Right lung (tissue), 10 donors: Measurements from ENCODE around the gene SLC16A5. TPM values are rescaled to one million over a fixed set of nuclear protein-coding genes. Genes with fewer than 3 reads are reported as not detected.
"Not testable (repeated sequence)": the region's sequence is repeated elsewhere in the genome, so short reads cannot be mapped to it uniquely, and the experiment has no call there.

ENCODE experiments used
- DNase-seq, 2 donors: peaks; one replicate each; pipeline ENCODE4 v3.0.0-alpha.2; 2013
- long read RNA-seq, 8 donors: transcript quantifications; one replicate each; lab custom pipeline, GENCODE V29; 2026
- polyA plus RNA-seq, 5 donors: library from polyadenylated mRNA; unstranded; fragments of 120-200 nt; gene quantifications; one replicate each; pipeline versions ENCODE4 v1.2.1 to v1.2.3, GENCODE V29; 2013; ENCODE audit warnings: inconsistent platforms in 1 of 5, low replicate concordance in 1 of 5; ENCODE audit not compliant: insufficient read length in 5 of 5, insufficient read depth in 1 of 5

SLC16A5 gene, protein sequence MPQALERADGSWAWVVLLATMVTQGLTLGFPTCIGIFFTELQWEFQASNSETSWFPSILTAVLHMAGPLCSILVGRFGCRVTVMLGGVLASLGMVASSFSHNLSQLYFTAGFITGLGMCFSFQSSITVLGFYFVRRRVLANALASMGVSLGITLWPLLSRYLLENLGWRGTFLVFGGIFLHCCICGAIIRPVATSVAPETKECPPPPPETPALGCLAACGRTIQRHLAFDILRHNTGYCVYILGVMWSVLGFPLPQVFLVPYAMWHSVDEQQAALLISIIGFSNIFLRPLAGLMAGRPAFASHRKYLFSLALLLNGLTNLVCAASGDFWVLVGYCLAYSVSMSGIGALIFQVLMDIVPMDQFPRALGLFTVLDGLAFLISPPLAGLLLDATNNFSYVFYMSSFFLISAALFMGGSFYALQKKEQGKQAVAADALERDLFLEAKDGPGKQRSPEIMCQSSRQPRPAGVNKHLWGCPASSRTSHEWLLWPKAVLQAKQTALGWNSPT
- polyA plus RNA-seq: 10 to 100 TPM; 16.1 to 26.8 (median 23.3) TPM
- long read RNA-seq, donor 1, partial matches to known transcripts: 0 of 3 reads
- long read RNA-seq, donor 1, other reads (novel, unspliced or antisense): 0 of 3 reads
- long read RNA-seq, donor 2, partial matches to known transcripts: 0 of 1 reads
- long read RNA-seq, donor 2, other reads (novel, unspliced or antisense): 0 of 1 reads
- long read RNA-seq, donor 3: 0 reads
- long read RNA-seq, donor 4: 0 reads
- long read RNA-seq, donor 5, partial matches to known transcripts: 0 of 2 reads
- long read RNA-seq, donor 5, other reads (novel, unspliced or antisense): 0 of 2 reads
- long read RNA-seq, donor 6: 0 reads
- long read RNA-seq, donor 7: 0 reads
- long read RNA-seq, donor 8: 0 reads

DNA sequence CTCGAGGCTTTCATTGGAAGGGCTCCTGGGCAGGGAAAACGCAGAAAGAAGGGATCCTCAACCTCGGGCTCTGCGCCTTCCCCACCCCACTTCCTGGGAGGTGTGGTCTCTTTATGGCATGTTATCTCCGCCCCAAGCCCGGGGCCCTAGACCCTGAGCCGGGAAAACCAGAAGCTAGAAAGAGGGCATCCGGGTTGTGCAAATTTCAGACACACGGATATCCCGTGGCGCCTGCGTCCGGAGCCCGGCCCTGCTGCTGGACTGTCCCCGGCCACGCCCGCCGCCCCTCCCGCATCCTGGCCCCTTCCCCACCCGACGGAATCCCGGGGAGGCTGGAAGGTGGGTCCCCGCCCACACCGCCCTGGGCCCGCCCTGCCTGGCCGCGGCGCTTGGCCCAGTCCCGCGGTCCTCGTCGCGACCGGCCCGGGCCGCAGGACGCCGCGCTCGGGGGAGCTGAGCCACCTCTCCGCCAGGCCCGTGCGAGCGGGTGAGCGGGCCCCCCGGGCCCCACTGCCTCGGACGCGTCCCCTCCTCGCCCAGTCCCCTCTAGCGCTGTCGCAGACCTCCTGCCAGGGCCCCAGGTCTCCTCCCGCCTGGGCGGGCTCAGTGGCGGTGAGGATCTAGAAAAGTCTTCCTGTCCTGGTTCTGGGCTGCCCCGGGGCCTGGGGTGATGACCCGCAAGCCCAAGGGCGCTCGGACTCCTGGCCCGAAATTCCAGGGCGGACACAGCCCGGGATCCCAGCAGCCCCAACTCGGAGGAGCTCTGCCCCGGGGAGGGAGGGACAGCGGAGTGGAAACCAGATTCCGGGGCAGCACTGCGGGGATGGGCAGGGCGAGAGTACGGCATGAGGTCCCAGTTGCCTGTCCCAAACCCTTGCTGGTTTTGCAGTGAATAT, at the start of gene SLC16A5:
SLC16A5 (plus strand) TSS at position 397 of the 896 bp plus-strand sequence. CDS start 5,683 bp downstream, outside the sequence.
- DNase-seq: peak; percentile 85 to 86

DNA sequence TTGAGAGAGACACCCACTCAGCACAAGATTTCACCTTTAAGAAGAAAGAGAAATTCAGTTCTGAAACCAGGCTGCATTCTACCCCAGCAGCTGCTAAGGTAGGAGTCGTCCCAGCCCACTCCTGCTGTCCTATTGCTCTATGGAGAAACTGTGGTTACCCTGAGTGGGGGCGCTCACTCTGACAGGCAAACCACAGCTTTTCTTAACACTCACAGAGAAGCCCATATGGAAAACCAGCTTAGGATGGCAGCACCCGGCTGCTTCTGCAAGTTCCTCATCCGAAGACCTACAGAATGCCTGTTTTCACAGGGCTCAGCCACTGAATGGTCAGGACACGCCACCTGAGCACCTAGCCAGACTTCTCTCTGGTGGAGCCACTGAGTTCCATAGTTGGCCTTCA, 48.5 kb upstream of the SLC16A5 start:
- DNase-seq: no peak

DNA sequence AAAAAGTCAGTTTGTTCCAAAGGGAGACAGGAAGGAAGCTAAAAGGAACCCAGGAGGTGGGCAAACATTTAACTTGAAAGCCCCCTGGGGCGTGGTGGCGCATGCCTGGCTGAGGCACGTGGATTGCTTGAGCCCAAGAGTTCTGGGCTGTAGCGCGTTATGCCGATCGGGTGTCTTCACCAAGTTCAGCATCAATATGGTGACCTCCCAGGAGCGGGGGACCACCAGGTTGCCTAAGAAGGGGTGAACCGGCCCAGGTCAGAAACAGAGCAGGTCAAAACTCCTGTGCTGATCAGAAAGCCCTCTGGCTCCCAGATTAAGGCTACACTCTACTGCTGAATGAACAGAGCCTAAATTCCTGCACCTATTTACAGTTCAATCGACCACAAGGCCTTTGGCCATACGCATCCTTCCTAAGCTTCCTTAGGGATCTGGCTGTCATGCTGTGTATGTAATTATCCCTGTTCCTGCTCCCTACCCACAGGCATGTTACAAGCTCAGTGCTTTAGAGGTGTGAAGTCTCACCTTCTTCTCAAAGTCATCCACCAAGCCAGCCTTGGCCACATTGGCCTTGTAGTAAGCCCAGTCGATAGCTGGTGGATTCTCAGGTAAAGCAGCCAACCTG, 46.0 kb upstream of the SLC16A5 start:
- DNase-seq: no peak

DNA sequence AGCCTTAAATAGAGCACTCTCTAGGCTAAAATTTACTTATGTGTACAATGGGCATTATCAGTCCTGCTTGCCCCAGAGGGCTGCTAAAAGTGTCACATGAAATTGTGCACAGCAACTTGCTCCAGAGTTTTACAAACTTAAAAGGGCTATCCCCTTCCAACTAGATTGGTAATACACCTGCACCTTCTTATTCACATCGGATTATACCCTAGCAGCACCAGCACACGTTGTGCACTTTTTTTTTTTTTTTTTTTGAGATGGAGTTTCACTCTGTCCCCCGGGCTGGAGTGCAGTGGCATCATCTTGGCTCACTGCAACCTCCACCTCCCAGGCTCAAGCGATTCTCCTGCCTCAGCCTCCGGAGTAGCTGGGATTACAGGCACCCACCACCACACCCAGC, 44.0 kb upstream of the SLC16A5 start:
- not testable (repeated sequence) for DNase-seq

DNA sequence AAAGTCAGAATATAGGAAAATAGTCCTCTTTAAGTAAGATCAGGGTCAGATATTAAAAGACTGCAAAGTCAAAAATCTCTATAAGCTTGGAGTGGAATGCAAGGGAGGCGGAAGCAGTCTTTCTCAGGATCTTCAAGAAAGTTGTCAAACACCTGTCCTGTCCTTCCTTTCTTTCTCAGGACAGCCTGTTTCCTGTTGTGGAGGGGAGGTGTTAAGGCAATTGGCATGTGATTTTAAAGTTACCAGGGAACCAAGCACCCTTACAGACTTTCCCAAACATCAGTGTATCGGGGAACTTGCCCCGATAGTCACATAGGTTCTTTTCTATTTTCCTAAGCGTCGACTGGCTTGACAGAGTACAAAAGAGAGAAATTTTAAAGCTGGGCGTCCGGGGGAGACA, 43.0 kb upstream of the SLC16A5 start:
- DNase-seq: no peak

DNA sequence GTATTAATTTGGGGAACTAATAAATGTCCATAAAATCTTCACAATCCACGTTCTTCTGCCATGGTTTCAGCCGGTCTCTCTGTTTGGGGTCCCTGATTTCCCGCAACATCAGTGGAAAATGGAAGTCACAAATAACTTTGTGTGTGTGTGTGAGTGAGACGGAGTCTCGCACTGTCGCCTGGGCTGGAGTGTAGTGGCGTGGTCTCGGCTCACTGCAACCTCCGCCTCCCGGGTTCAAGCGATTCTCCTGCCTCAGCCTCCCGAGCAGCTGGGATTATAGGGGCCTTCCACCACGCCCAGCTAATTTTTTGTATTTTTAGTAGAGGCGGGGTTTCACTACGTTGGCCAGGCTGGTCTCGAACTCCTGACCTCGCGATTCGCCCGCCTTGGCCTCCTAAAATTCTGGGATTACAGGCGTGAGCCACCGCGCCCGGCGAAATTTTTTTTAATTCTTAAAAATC, 41.8 kb upstream of the SLC16A5 start:
- DNase-seq: not testable (repeated sequence)

DNA sequence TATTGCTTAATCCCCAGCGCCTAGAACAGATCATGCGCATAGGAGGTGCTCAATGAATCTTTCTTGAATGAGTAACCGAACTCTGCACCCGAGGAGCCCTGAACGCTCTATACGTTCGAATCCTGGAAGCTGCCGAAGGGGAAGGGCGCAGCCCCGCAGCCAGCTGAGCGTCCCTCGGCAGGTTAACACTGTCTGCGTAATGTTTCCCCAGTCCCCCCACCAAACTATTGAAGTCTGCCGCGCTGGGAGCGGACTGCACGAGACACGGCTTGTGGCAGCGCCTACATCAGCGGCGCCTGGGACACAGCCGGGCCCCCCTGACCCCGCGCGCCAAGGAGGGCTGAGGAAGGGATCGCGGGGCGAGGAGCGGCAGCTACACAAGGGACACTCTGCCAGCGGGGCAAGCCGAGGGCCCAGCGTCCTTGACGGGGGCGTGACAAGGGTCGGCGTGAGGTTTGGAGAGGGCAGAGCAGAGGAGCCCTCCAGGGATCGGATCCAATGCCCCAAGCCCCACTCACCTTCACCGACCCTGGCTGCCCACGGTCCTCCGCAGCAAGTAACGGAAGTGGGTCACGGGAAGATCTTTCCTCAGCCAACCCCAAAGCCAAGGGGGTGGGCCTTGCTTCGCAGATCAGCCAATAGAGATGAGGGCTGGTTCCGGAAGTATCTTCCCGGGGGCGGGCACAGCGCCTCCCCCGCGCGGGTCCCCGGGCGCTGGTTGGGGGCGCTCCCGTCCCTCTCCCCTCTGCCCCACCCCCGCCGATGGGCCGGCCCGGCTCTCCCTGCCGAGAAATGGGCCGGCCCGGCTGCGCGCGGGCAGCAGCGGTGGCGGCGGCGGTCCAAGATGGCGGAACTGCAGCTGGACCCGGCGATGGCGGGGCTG, 41.1 kb upstream of the SLC16A5 start, which contains the start of the genes ATP5PD and KCTD2:
ATP5PD (minus strand) TSS at position 563 of the 883 bp plus-strand sequence. CDS start 4,319 bp downstream, outside the sequence.
KCTD2 (plus strand) TSS at position 819 of the 883 bp plus-strand sequence; CDS start at position 845, 26 bp downstream.
- DNase-seq: peak; percentile 96 to 97

DNA sequence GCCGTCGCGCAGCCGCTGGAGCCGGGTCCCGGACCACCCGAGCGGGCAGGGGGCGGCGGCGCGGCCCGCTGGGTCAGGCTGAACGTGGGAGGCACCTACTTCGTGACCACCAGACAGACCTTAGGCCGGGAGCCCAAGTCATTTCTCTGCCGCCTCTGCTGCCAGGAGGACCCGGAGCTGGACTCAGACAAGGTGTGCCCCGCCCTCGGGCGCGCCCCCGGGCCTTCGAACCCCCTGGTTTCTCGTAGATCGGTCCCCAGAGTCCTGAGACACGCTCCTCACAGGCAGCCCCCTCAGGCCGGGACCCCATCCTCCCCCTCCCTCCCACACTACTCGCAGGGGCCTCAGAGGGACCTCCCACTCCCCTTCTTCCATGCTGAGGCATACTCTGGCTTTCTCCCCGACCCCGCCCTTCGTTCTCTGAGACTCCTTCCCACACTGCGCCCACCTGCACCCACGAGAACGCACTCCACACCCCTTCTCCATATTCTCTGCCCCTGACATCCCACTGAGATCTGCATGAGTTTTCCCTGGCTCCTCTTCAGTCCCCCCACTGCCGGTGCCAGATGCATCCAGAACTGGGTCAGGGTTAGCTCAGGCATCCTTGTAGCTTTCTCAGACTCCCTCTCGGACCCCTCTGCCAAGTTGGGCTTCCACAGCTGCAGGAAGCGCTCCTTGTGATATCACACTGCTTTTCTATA, 40.2 kb upstream of the SLC16A5 start:
- DNase-seq: no peak

DNA sequence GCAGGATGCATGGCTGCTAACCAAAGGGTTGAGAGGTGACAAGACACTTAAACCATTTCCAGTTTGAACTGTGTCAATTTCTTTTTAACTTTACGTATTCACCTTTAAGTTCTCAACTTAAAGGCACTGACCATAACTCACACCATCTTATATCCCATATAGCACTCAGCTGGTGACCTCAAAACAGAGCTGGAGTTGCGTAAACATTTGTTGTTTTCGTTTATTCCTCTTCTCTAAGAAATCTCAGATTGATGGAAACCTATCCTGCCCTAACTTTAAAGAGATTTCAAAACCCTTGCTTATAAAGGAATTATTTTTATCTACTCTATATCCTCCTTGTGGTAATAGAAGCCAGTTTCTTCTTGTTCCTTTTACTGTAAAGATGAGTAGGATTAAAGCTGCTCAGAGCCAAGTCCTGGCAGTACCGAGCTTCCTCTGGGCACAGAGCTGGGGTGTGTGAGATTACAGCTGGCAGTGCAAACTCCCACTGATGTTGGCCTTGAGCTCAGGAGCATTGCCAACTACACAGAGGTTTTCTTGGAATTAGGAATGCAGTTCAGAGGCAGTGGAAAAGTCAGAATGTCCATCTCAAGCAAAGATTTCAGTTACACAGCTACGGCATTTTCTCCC, 39.4 kb upstream of the SLC16A5 start:
- DNase-seq: no peak

DNA sequence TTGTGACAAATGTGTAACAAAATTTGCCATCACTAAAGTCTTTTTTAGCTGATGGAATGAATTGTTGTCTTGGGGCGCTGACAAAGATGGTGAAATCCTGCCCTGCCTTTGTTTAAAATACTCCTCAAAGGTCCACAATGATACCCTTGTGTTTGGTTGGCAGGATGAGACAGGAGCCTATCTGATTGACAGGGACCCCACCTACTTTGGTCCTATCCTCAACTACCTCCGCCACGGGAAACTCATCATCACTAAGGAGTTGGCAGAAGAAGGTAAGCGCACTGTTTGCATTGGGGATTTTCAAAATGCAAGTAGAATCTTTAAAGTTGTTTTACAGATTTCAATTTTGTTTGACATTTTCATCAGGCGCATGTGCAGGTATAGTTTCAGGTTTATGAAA, 38.7 kb upstream of the SLC16A5 start:
- DNase-seq: no peak

DNA sequence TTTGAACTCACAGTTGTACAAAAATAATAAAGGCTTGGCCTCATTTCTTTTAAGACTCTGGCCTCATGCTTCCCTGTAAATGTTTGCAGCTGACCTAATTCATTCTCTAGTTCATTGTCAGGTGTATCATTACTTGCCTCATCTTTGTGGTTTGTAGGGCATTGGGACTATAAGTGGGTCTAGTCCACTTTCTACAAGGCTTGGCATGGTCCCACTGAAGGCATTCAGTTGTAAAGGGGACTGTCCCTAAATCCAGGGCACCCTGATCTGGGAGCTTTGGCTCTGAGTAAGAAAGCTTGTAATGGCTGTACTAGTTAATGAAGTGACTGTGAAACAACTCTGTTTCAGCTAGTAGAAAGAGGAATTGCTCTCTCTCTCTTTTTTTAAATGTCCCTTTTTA, 38.0 kb upstream of the SLC16A5 start:
- no peak for DNase-seq

DNA sequence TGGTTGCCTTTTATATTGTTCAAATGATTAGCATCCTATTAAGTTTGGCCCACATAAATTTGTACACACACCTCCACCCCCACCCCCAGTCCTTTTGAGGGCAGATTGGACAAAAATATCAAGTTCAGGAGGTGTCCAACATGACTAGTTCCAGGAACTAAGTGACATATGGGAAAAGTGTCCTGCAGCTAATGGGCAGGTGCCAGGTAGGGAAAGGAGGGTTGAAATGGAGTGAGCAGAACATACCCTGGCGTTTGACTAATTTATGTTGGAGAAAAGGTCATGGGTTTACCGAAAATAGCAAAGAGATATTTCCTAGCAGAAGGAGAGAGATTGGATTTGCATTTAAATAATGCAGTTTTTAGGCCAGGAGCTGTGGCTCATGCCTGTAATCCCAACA, 35.8 kb upstream of the SLC16A5 start:
- no peak for DNase-seq

DNA sequence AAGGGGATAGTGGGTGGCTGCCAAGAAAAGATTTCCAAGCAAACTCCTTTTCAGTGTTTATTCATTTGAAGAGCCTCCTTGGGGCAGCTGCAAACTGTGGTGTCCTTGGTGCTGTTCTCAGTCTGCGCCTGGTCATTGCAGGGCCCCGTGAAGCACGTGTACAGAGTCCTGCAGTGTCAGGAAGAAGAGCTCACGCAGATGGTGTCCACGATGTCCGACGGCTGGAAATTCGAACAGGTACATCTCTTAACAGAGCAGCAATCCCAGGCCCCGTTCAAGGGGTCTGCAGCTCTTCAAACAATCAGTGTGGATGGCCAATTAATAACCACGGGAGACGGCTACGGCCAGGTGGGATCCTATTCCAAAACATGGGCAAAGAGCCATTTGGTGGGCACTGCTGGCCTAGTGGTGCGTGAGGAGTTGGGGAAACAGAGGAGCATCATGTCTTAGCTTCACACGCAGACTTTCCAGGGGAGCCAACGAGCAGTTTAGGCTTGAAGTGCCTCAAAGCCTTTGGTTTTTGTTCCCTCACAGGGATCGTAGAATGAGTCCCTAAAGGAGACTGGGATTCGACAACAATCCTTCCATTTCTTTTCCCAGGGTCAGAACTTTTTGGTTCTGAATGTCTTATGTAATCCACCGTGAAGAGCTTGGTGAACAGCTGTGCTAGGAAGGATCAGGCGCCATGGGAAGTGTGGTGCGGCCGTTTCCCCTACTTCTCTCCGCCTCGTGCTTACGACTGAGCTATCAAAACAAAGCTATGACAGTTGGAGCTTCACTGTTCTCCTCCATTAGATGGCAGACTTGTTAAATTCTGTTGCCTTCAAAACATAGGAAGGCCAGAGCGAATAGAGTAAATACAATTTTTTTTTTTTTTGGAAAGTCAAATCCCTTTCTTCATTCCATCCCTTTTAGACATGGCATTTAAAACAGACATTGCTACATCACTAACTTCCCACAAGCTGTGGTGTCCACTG, 28.1 kb upstream of the SLC16A5 start:
- peak in 1 of 2 donors; percentile 39 for DNase-seq

DNA sequence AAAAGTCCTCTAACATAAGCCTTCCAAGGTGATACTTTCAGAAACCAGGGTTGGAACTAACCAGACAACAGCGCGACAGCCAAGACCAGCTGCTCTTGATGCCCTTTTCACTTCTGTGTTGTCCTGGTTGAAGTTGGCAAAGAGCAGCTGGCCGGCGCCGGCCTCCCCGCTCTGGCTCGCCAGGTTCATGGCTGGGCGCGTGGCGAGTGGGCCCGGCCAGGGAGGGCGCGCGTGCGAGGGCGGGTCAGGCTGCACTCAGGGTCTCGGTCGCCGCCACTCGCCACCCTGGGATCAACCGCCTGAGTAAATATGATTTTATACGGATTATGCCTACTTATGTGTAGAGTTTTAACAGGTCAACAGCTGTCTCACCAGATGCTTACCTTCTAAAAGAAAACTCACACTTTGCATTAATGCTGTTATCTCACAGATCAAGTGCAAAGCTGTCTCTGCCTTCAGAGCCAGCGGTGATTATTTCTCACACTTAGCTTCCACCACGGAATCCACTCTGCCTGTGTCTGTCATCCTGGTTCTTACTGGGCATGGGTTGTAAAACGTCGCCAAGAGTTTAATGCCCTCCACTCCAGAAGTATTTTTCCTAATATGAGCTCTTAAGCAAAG, 27.2 kb upstream of the SLC16A5 start:
- DNase-seq: no peak

DNA sequence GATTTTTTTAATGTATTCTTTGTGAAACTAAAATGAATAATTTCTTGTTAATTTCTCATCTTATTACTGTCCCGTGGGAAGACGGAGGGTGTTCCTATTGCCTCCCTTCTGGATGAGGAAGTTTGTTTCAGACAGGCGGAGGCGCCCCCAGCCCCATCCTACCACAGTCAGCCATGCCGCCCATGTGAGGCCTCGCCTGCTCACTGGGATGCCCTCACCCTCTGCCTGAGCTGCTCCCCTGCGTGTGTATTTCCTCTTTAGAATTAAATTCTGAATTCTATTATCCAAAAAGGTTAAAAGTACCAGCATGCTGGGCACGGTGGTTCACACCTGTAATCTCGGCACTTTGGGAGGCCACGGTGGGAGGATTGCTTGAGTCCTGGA, 26.7 kb upstream of the SLC16A5 start:
- DNase-seq: no peak

DNA sequence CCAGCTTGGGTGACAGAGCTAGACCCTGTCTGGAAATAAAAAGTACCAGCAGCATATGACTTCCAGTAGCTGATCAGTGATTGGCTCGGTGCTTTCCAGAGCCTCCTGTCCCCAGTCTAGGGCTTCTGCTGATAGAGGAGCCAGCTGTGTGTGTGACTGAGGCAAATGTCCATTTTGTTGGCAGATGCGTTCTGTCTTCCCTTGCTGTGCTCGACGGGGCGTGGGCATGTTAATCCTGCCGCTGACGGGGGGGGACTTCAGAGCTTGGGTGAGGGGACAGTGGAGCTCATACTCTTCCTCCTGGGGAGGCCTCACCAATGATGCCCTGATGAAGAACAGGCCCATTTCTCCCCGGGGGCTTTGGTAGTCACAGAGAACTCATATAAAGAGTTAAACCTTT, 26.1 kb upstream of the SLC16A5 start:
- no peak for DNase-seq

DNA sequence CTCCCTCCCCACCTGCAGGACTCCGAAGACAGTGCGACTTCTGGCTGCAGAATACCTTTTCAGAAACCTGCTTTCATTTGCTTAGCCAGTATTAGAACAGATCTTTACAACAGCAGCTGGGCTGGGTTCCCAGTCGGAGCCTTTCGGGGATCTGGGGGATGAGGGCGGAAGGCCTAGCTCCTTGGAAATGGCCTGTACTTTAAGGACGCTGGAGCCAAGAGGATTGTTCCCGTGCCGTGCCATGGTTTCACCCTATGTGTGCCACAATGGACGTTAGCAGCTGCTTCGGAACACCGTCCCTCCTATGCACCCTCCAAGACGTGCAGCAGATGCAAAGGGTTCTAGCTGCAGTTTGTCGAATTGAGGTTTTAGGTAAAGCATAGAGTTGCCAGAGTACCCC, 24.6 kb upstream of the SLC16A5 start:
- no peak for DNase-seq
